DND-41 (cell line): ENCODE measurements around the gene KRTAP4-9.

Experiments used
- ATAC-seq: fragments of 200-7000 bp; cut with Tn5 transposase; 3 replicates; pipeline ENCODE4 v1.9.1; 2021; ENCODE audit warnings: low read depth; ENCODE audit not compliant: insufficient read depth
- DNase-seq: peaks from one replicate; pipeline ENCODE4 v3.0.0-alpha.2; 2020
- H2AFZ ChIP-seq: 2 replicates; pipeline ENCODE4 v1.6.0; 2012; ENCODE audit warnings: low read depth, low read length
- H3K27ac ChIP-seq: 2 replicates; pipeline ENCODE4 v1.5.1; 2012; ENCODE audit warnings: low read length, inconsistent platforms
- H3K27me3 ChIP-seq: fragments of 200-600 bp; sonication (generic); 2 replicates; pipeline ENCODE4 v1.6.0; 2012; ENCODE audit warnings: low read length, mild to moderate bottlenecking, inconsistent platforms; ENCODE audit not compliant: insufficient read depth, poor library complexity
- H3K36me3 ChIP-seq: 2 replicates; pipeline ENCODE4 v1.5.1; 2012; ENCODE audit warnings: low read length, inconsistent platforms; ENCODE audit not compliant: insufficient read depth
- H3K4me1 ChIP-seq: 2 replicates; pipeline ENCODE4 v1.5.1; 2012; ENCODE audit warnings: mild to moderate bottlenecking, low read length; ENCODE audit not compliant: insufficient read depth
- H3K4me2 ChIP-seq: 2 replicates; pipeline ENCODE4 v1.6.0; 2012; ENCODE audit warnings: mild to moderate bottlenecking, moderate library complexity, low read length, inconsistent platforms; ENCODE audit not compliant: insufficient read depth
- H3K4me3 ChIP-seq, 2 experiments: fragments of 200-600 bp in 1 of 2; shearing (Covaris generic) in 1 of 2; 2 replicates each; pipeline ENCODE4 v1.5.1; 2012 to 2016; ENCODE audit warnings: inconsistent platforms in 2 of 2, low read length in 2 of 2, mild to moderate bottlenecking in 2 of 2, low read depth in 1 of 2, moderate library complexity in 1 of 2
- H3K79me2 ChIP-seq: 2 replicates; pipeline ENCODE4 v1.6.0; 2012; ENCODE audit warnings: low read length, inconsistent platforms; ENCODE audit not compliant: insufficient read depth
- H3K9ac ChIP-seq: 2 replicates; pipeline ENCODE4 v1.6.0; 2012; ENCODE audit warnings: low read depth, mild to moderate bottlenecking, inconsistent platforms, low read length, moderate library complexity
- H3K9me3 ChIP-seq: 2 replicates; pipeline ENCODE4 v1.5.1; 2012; ENCODE audit warnings: low read length, moderate library complexity, mild to moderate bottlenecking, inconsistent platforms; ENCODE audit not compliant: insufficient read depth, severe bottlenecking
- H4K20me1 ChIP-seq: 2 replicates; pipeline ENCODE4 v1.6.0; 2012; ENCODE audit warnings: low read length; ENCODE audit not compliant: insufficient read depth
- EZH2 ChIP-seq: IDR thresholded peaks from 3 replicates; pipeline ENCODE4 v1.6.1; 2012; ENCODE audit warnings: borderline replicate concordance, low read depth, mild to moderate bottlenecking, moderate library complexity, low read length, inconsistent platforms; ENCODE audit not compliant: severe bottlenecking
- TF ChIP-seq, protein P1 (sequence below): IDR thresholded peaks from 2 replicates; pipeline ENCODE4 v1.5.1; 2012; ENCODE audit warnings: borderline replicate concordance, low read length, moderate library complexity, mild to moderate bottlenecking; ENCODE audit not compliant: poor library complexity, severe bottlenecking; ENCODE audit errors: extremely low read depth

KRTAP4-9 gene

GRCh38 chr17:41071606-41072360 lies 33.4 kb upstream of the KRTAP4-9 start:
- no peak for DNase-seq
- TF ChIP-seq EZH2, result no peak
- TF ChIP-seq, protein P1, sequence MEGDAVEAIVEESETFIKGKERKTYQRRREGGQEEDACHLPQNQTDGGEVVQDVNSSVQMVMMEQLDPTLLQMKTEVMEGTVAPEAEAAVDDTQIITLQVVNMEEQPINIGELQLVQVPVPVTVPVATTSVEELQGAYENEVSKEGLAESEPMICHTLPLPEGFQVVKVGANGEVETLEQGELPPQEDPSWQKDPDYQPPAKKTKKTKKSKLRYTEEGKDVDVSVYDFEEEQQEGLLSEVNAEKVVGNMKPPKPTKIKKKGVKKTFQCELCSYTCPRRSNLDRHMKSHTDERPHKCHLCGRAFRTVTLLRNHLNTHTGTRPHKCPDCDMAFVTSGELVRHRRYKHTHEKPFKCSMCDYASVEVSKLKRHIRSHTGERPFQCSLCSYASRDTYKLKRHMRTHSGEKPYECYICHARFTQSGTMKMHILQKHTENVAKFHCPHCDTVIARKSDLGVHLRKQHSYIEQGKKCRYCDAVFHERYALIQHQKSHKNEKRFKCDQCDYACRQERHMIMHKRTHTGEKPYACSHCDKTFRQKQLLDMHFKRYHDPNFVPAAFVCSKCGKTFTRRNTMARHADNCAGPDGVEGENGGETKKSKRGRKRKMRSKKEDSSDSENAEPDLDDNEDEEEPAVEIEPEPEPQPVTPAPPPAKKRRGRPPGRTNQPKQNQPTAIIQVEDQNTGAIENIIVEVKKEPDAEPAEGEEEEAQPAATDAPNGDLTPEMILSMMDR, result no peak

DNA sequence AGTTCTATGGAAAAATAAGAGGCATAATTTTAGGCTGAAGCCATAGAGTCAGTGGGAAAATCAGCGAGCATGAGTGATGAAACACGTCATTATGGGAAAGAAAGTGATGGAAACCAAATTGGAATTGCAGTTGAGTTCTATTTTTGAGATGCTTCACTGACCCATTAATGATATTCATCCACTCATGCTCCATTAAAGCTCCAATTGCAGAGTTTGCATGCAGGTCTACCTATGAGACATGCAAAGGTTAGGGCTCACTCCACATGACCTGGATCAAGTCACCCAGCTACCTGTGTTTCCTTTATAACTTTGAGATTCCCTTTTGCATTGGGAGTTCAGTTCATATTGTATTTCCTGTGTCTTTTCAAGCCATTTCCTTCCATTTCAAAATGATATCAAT lies 31.5 kb upstream of the KRTAP4-9 start:
- no peaks in the 10 kb centered on the region for H3K4me1 ChIP-seq
- TF ChIP-seq, protein P1, result no peak
- no peak for TF ChIP-seq EZH2
- peaks cover 9% of the 10 kb centered on the region for H3K27me3 ChIP-seq
- H3K36me3 ChIP-seq, result no peaks in the 10 kb centered on the region
- no peaks in the 10 kb centered on the region for H3K9me3 ChIP-seq
- H2AFZ ChIP-seq, result no peak overlapping the region
- no peak overlapping the region for H3K4me2 ChIP-seq
- no peaks in the 10 kb centered on the region for H4K20me1 ChIP-seq
- DNase-seq (no peak), ATAC-seq (no peak)
- H3K79me2 ChIP-seq, result no peaks in the 10 kb centered on the region
- no peak overlapping the region for H3K9ac ChIP-seq
- no peak overlapping the region for H3K4me3 ChIP-seq
- no peak overlapping the region for H3K27ac ChIP-seq

More at GRCh38 chr17:41071606-41072360, 33.4 kb upstream of the KRTAP4-9 start:
- Histone ChIP-seq H3K27me3 (peaks cover 9% of the 10 kb centered on the region), H3K4me3 (no peak overlapping the region), H3K4me1 (no peaks in the 10 kb centered on the region), H2AFZ (no peak overlapping the region), H3K4me2 (no peak overlapping the region), H3K36me3 (no peaks in the 10 kb centered on the region), H3K79me2 (no peaks in the 10 kb centered on the region), H3K9ac (no peak overlapping the region), H3K9me3 (no peaks in the 10 kb centered on the region), H3K27ac (no peak overlapping the region), H4K20me1 (no peaks in the 10 kb centered on the region)
- no peak for ATAC-seq

GRCh38 chr17:41076788-41077187 lies 28.4 kb upstream of the KRTAP4-9 start:
- no peak for TF ChIP-seq EZH2
- TF ChIP-seq, protein P1, result no peak
- Histone ChIP-seq H3K4me3 (no peak overlapping the region), H3K36me3 (no peaks in the 10 kb centered on the region), H3K27me3 (peaks cover 8% of the 10 kb centered on the region), H2AFZ (no peak overlapping the region), H3K9ac (no peak overlapping the region), H3K79me2 (no peaks in the 10 kb centered on the region), H3K4me1 (no peaks in the 10 kb centered on the region), H4K20me1 (no peaks in the 10 kb centered on the region), H3K27ac (no peak overlapping the region), H3K9me3 (no peaks in the 10 kb centered on the region), H3K4me2 (no peak overlapping the region)
- ATAC-seq (no peak), DNase-seq (no peak)
